ENCODE measurements around the gene LYPD6B.

- no peak for TF ChIP-seq POLR2A (IDR thresholded peaks at IDR 0.05)
- TF ChIP-seq, protein P1, sequence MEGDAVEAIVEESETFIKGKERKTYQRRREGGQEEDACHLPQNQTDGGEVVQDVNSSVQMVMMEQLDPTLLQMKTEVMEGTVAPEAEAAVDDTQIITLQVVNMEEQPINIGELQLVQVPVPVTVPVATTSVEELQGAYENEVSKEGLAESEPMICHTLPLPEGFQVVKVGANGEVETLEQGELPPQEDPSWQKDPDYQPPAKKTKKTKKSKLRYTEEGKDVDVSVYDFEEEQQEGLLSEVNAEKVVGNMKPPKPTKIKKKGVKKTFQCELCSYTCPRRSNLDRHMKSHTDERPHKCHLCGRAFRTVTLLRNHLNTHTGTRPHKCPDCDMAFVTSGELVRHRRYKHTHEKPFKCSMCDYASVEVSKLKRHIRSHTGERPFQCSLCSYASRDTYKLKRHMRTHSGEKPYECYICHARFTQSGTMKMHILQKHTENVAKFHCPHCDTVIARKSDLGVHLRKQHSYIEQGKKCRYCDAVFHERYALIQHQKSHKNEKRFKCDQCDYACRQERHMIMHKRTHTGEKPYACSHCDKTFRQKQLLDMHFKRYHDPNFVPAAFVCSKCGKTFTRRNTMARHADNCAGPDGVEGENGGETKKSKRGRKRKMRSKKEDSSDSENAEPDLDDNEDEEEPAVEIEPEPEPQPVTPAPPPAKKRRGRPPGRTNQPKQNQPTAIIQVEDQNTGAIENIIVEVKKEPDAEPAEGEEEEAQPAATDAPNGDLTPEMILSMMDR (IDR thresholded peaks at IDR 0.05), result no peak
Measured at GRCh38 chr2:149039213-149039724, 770 bp downstream of the LYPD6B start.

All from lower leg skin (tissue), 3 donors.